ENCODE measurements around the gene WDR90. TPM values are rescaled to one million over a fixed set of nuclear protein-coding genes. Genes with fewer than 3 reads are reported as not detected.

The WDR90 gene
- polyA plus RNA-seq, 3 donors from 2014 or later = 1.2 to 2.4 TPM; not detected in 1

DNA sequence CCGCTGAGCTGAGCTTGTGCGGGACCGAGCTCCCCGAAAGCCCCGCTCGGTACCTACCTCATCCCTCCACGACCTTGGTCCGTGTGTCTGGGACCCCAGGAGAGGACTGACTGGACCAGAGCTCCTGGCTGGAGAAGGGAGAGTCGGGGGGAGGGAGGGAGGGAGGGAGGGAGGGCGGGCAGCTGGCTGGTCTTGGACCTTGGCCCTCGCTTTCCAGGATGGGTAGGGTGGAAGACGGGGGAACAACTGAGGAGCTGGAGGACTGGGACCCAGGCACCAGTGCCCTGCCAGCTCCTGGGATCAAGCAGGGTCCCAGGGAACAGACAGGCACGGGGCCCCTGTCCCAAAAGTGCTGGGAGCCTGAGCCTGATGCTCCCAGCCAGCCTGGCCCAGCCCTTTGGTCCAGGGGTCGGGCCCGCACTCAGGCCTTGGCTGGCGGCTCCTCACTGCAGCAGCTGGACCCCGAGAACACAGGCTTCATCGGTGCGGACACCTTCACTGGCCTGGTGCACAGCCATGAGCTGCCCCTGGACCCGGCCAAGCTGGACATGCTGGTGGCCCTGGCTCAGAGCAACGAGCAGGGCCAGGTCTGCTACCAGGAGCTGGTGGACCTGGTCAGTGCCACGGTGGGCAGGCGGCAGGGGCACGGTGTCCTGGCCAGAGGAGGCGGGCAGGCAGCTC, 26.9 kb downstream of the WDR90 start:
- no peak for DNase-seq

DNA sequence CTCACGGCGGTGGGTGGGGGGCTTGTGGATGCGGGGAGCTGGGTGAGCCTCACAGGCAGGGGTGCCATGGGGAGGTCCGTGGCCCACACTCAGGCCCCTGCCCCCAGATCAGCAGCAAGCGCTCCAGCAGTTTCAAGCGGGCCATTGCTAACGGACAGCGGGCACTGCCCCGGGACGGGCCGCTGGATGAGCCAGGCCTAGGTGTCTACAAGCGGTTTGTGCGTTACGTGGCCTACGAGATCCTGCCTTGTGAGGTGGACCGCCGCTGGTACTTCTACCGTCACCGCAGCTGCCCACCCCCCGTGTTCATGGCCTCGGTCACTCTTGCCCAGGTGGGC, 27.4 kb downstream of the WDR90 start:
- peaks cover 0 to 8% (median 7%) of the 10 kb centered on the region in 3 donors for H3K27me3 Mint-ChIP-seq (ENCODE audit: low read depth in 3 of 3)
- H3K9me3 Mint-ChIP-seq = no peaks in the 10 kb centered on the region
- no peaks in the 10 kb centered on the region for H3K36me3 Mint-ChIP-seq
- peaks cover 7 to 15% of the 10 kb centered on the region in 2 donors for H3K4me1 Mint-ChIP-seq
- no peak overlapping the region for H3K4me3 Mint-ChIP-seq
- H3K27ac Mint-ChIP-seq = no peak overlapping the region
- no peak for DNase-seq

More for the DNA sequence above, 26.9 kb downstream of the WDR90 start:
- no peak overlapping the region for H3K27ac Mint-ChIP-seq
- H3K36me3 Mint-ChIP-seq = no peaks in the 10 kb centered on the region
- peaks cover 0 to 8% (median 7%) of the 10 kb centered on the region in 3 donors for H3K27me3 Mint-ChIP-seq (ENCODE audit: low read depth in 3 of 3)
- no peak overlapping the region for H3K4me3 Mint-ChIP-seq
- no peaks in the 10 kb centered on the region for H3K9me3 Mint-ChIP-seq
- H3K4me1 Mint-ChIP-seq = peaks cover 3 to 10% of the 10 kb centered on the region in 2 donors

DNA sequence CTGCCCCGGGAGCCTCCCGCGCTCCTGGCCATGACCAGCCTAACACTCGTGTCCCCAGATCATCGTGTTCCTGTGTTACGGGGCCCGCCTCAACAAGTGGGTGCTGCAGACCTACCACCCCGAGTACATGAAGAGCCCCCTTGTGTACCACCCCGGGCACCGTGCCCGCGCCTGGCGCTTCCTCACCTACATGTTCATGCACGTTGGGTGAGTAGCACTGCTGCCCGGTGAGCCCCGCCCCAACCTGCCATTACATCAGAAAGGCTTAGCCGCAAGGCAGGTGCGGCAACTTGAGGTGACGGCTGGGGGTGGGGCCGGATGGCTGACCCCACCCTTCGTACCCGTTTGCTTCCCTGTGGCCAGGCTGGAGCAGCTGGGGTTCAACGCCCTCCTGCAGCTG, 27.7 kb downstream of the WDR90 start:
- no peak for DNase-seq
- no peak overlapping the region for H3K4me3 Mint-ChIP-seq
- H3K36me3 Mint-ChIP-seq = no peaks in the 10 kb centered on the region
- peaks cover 11 to 19% of the 10 kb centered on the region in 2 donors for H3K4me1 Mint-ChIP-seq
- no peak overlapping the region for H3K27ac Mint-ChIP-seq
- H3K9me3 Mint-ChIP-seq = no peaks in the 10 kb centered on the region
- peaks cover 1 to 8% (median 7%) of the 10 kb centered on the region in 3 donors for H3K27me3 Mint-ChIP-seq (ENCODE audit: low read depth in 3 of 3)

DNA sequence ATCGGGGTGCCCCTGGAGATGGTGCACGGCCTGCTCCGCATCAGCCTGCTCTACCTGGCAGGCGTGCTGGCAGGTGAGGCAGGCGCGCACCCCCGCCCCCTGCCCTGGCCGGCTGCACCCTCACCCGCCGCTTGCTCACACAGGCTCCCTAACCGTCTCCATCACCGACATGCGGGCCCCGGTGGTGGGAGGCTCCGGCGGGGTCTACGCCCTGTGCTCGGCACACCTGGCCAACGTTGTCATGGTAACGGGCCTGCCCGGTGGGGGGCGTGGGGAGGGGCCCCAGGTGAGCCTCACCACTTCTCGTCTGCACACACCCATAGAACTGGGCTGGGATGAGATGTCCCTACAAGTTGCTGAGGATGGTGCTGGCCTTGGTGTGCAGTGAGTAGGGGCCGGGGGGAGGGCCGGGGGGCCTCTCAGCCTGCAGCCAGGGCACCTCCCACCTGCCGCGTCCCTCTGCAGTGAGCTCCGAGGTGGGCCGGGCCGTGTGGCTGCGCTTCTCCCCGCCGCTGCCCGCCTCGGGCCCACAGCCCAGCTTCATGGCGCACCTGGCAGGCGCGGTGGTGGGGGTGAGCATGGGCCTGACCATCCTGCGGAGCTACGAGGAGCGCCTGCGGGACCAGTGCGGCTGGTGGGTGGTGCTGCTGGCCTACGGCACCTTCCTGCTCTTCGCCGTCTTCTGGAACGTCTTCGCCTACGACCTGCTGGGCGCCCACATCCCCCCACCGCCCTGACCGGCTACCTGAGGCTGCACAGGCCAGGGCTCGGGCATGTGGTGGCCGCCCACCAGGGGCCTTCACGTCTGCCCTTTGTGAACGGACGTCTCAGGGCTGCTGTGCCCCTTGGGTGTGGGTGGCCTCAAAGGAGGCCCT, 28.4 kb downstream of the WDR90 start:
- Mint-ChIP-seq H3K27ac (no peak overlapping the region), H3K4me3 (no peak overlapping the region), H3K27me3 (ENCODE audit: low read depth in 3 of 3) (peaks cover 6 to 8% (median 7%) of the 10 kb centered on the region in 3 donors), H3K9me3 (no peaks in the 10 kb centered on the region), H3K4me1 (peaks cover 11 to 22% of the 10 kb centered on the region in 2 donors), H3K36me3 (peaks cover 0 to 2% (median 0%) of the 10 kb centered on the region in 3 donors)
- no peak for DNase-seq

DNA sequence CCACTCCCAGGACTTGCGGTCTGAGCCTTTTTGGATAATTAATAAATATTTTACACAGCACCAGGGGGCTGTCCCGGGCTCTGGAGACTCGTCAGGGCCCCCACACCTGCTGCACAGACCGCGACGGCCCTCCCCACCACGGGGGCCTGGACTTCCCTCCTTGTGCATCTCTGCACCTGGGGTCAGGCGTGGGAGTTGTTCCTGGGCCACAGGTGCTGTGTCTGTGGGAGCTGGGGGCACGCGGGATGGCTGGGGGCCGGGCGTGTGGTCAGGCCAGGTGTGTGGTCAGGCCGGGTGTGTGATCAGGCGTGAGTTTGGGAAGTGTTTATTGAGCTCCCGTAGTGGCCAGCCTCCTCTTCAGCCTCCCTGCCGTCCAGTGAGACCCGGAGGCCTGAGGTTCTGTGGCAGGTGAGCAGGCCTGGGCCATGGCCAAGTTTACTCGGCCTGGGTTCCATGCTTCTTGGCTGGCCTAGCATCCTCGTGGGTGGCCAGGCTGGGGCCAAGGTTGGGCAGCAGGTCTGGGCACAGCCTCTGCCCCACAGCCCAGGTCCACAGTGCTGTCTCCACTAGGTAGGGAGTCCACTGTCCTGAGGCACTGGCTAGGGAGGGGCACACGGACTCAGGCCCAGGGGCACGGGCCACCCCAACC, 29.2 kb downstream of the WDR90 start:
- Mint-ChIP-seq H3K4me3 (no peak overlapping the region), H3K27ac (no peak overlapping the region), H3K9me3 (no peaks in the 10 kb centered on the region), H3K27me3 (ENCODE audit: low read depth in 3 of 3) (peaks cover 7 to 8% (median 7%) of the 10 kb centered on the region in 3 donors), H3K4me1 (peaks cover 11 to 23% of the 10 kb centered on the region in 2 donors), H3K36me3 (peaks cover 0 to 2% (median 0%) of the 10 kb centered on the region in 3 donors)
- no peak for DNase-seq

DNA sequence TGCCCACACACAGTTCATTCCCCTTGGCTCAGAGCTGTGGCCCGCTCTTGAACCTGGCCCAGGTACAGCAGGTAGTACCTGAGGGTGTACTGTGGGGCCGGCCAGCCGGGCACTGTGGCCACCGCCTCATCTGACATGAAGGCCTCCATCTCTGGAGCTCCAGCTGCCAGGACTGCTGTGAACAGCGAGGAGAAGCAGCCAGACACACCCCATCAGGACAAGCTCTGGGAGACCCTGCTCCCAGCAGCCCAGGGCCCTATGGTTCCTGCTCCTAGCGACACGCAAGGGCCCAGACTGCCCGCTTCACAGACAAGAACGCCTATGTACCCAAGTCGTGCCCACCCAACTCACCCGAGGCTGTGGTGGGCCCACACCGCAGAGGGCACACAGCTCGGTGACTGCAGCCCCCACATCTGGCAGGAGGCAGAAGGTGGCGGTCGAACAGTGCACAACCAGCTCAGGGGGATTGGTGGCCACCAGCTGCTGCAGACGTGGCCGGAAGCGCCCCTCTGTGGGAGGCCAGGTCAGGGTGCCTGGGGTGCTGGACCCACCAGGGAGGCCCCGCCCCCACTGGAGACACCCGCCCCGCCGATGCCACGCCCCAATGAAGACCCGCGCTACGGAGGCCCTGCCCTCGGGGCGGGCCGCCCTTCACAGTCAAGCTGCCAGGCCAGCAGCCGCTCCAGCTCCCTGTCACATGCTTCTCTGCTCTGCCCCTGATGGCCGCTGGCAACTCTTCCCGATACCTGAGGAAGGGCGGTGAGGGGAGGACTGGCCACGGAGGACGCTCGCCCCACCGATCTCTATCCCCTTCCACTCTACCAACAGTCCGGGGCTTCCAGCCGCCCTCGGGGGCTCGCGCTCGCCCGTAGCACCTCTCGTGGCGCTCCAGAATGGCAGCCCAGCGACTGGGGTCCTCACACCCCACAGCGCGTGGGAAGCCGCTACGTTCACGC, 30.0 kb downstream of the WDR90 start:
- Mint-ChIP-seq H3K4me3 (peak overlapping the region; percentile 77 to 86 (median 84)), H3K9me3 (no peaks in the 10 kb centered on the region), H3K27ac (peak overlapping the region in 5 of 6 donors; percentile 60 to 82 (median 78)), H3K4me1 (peaks cover 11 to 23% of the 10 kb centered on the region in 2 donors), H3K36me3 (peaks cover 0 to 2% (median 0%) of the 10 kb centered on the region in 3 donors), H3K27me3 (ENCODE audit: low read depth in 3 of 3) (peaks cover 7 to 8% (median 7%) of the 10 kb centered on the region in 3 donors)
- peak; percentile 53 to 65 (median 57) for DNase-seq

DNA sequence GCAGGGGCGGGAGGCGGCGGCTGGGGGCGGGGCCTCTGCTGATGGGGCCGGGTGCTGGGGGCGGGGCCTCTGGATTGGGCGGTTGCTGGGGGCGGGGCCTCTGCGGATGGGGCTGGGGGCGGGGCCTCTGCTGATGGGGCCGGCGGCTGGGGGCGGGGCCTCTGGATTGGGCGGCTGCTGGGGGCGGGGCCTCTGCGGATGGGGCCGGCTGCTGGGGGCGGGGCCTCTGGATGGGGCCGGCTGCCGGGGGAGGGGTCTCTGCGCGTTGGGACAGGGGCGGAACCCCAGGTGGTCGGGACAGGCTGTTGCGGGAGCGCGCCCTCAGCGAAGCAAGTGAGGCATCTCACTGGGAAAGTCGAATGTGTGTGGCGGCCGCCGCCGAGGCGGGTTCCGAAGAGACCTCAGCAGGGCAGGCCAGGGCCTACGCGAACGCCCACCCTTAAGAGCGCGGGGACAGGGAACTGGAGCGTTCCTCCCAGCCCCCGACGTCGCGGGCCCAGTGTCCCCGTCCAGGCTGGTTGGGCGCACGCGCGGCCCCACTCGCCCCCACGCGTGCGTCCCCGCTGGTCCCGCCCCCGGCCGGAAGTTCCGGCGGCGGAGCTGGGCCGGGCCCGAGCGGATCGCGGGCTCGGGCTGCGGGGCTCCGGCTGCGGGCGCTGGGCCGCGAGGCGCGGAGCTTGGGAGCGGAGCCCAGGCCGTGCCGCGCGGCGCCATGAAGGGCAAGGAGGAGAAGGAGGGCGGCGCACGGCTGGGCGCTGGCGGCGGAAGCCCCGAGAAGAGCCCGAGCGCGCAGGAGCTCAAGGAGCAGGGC, 30.9 kb downstream of the WDR90 start, which contains the start of gene STUB1:
Gene STUB1, plus strand, starts transcription at position 597 of the 811 bp plus-strand sequence. Its CDS starts 116 bp downstream, at position 713.
- Mint-ChIP-seq H3K27ac (peak within 1 kb of the TSS in 4 of 6 donors; percentile 60 to 82 (median 76)), H3K36me3 (peaks cover 0 to 2% (median 0%) of the 10 kb centered on the region in 3 donors), H3K4me3 (peak within 1 kb of the TSS; percentile 69 to 86 (median 81))

DNA sequence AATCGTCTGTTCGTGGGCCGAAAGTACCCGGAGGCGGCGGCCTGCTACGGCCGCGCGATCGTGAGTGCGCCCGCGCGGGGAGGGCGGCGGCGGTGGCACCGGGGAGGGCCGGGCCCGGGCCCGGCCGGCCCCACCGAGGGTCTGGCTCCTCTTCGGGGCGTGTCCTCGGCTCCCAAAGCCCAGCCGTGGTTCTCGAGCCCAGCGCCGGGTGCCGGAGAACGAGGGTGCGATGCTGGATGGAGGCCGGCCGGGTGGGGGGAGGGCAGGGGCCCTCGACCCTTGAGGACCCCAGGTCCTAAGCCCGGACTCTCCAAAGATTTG, 31.4 kb downstream of the WDR90 start:
- peak overlapping the region in 1 of 6 donors; percentile 72 for H3K27ac Mint-ChIP-seq
- peaks cover 0 to 2% (median 0%) of the 10 kb centered on the region in 3 donors for H3K36me3 Mint-ChIP-seq
- peaks cover 4 to 7% (median 7%) of the 10 kb centered on the region in 3 donors for H3K27me3 Mint-ChIP-seq (ENCODE audit: low read depth in 3 of 3)
- H3K9me3 Mint-ChIP-seq = no peaks in the 10 kb centered on the region
- peaks cover 11 to 21% of the 10 kb centered on the region in 2 donors for H3K4me1 Mint-ChIP-seq
- DNase-seq = no peak
- peak overlapping the region; percentile 59 to 81 (median 65) for H3K4me3 Mint-ChIP-seq

More for the DNA sequence above, 30.9 kb downstream of the WDR90 start, which contains the start of gene STUB1:
- H3K27me3 Mint-ChIP-seq (ENCODE audit: low read depth in 3 of 3) = peaks cover 7 to 11% (median 7%) of the 10 kb centered on the region in 3 donors
- DNase-seq = peak; percentile 85 to 88 (median 87)
- H3K4me1 Mint-ChIP-seq = peaks cover 11 to 24% of the 10 kb centered on the region in 2 donors
- no peaks in the 10 kb centered on the region for H3K9me3 Mint-ChIP-seq

DNA sequence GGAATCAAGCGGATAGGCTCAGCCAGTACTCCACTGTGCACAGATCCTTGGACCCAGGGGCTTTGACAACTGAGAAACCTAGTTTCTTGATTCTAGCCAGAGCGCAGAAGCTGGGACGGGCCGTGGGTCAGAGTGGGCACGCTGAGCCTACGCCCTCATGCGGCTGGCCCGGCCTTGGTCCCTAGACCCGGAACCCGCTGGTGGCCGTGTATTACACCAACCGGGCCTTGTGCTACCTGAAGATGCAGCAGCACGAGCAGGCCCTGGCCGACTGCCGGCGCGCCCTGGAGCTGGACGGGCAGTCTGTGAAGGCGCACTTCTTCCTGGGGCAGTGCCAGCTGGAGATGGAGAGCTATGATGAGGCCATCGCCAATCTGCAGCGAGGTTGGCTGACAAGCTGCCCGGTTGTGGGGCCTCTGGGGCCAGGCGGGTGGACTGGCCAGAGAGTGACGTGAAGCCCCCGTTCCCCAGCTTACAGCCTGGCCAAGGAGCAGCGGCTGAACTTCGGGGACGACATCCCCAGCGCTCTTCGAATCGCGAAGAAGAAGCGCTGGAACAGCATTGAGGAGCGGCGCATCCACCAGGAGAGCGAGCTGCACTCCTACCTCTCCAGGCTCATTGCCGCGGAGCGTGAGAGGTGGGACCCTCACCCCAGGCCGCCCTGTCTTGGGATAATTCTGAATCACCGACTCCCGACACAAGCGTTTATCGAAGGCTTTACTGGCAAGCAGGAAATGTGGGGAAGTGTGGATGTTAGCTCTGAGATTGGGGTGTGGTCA, 32.0 kb downstream of the WDR90 start:
- peaks cover 11 to 26% of the 10 kb centered on the region in 2 donors for H3K4me1 Mint-ChIP-seq
- H3K9me3 Mint-ChIP-seq = no peaks in the 10 kb centered on the region
- H3K36me3 Mint-ChIP-seq = peaks cover 0 to 2% (median 0%) of the 10 kb centered on the region in 3 donors
- peak overlapping the region in 4 of 6 donors; percentile 28 to 72 (median 46) for H3K27ac Mint-ChIP-seq
- H3K4me3 Mint-ChIP-seq = peak overlapping the region; percentile 59 to 73 (median 69)
- no peak for DNase-seq
- peaks cover 4 to 8% (median 7%) of the 10 kb centered on the region in 3 donors for H3K27me3 Mint-ChIP-seq (ENCODE audit: low read depth in 3 of 3)

DNA sequence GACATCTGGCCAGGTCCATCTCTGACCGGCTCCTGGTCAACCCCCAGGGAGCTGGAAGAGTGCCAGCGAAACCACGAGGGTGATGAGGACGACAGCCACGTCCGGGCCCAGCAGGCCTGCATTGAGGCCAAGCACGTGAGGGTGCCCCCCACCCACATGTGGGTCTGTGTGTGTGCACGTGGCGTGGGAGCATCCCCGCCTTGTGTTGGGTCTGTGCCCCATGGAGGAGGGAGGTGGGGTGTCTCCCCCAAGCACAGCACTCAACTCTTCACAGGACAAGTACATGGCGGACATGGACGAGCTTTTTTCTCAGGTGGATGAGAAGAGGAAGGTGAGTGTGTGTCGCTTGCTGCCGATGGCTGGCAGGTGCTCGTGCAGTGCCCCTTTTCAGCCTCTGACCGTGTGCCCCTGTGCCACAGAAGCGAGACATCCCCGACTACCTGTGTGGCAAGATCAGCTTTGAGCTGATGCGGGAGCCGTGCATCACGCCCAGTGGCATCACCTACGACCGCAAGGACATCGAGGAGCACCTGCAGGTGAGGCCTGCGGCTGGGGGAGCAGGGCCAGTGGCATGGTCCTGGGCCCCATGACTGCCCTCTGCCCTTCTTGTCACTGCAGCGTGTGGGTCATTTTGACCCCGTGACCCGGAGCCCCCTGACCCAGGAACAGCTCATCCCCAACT, 32.7 kb downstream of the WDR90 start:
- Mint-ChIP-seq H3K4me3 (peak overlapping the region; percentile 56 to 73 (median 69)), H3K27me3 (ENCODE audit: low read depth in 3 of 3) (peaks cover 4 to 10% (median 6%) of the 10 kb centered on the region in 3 donors), H3K9me3 (no peaks in the 10 kb centered on the region), H3K27ac (peak overlapping the region in 3 of 6 donors; percentile 36 to 64 (median 57)), H3K4me1 (peaks cover 11 to 26% of the 10 kb centered on the region in 2 donors), H3K36me3 (peaks cover 0 to 2% (median 0%) of the 10 kb centered on the region in 3 donors)
- DNase-seq = no peak

Data from immature natural killer cell (primary cell).